Upper lobe of left lung (tissue), 6 donors: ENCODE measurements around the gene THBS2. TPM values are rescaled to one million over a fixed set of nuclear protein-coding genes. Genes with fewer than 3 reads are reported as not detected.
A peak's percentile ranks its signal among the peaks of the same experiment; 100 is the strongest.

ENCODE experiments used
- ATAC-seq, 2 donors: fragments of 200-7000 bp; cut with Tn5 transposase; one replicate each; pipeline ENCODE4 v1.9.1; 2022; ENCODE audit warnings: mild to moderate bottlenecking in 2 of 2, moderate library complexity in 2 of 2; ENCODE audit not compliant: low FRiP score in 2 of 2
- DNase-seq, 2 donors: peaks; one replicate each; pipeline ENCODE4 v3.0.0-alpha.2; 2019 to 2020
- H3K27ac ChIP-seq, 4 donors: fragments of 200-600 bp; sonication (generic); one replicate each; pipeline ENCODE4 v1.5.1; 2016 to 2019
- H3K27me3 ChIP-seq, 4 donors: fragments of 200-600 bp; sonication (generic); one replicate each; pipeline ENCODE4 v1.5.1; 2017 to 2019
- H3K36me3 ChIP-seq, 4 donors: fragments of 200-600 bp; sonication (generic); one replicate each; pipeline ENCODE4 v1.5.1; 2016 to 2019
- H3K4me1 ChIP-seq, 4 donors: fragments of 200-600 bp; sonication (generic); one replicate each; pipeline ENCODE4 v1.5.1; 2018 to 2019
- H3K4me3 ChIP-seq, 4 donors: fragments of 200-600 bp; sonication (generic); one replicate each; pipeline ENCODE4 v1.5.1; 2017 to 2019; ENCODE audit warnings: mild to moderate bottlenecking in 2 of 4, moderate library complexity in 1 of 4
- H3K9me3 ChIP-seq, 4 donors: fragments of 200-600 bp; sonication (generic); one replicate each; pipeline ENCODE4 v1.5.1; 2018 to 2019
- CTCF ChIP-seq, 6 experiments: fragments of 450-650 bp in 4 of 6; fragments of 200-600 bp in 2 of 6; sonication (generic) in 2 of 6; IDR thresholded peaks; one replicate each; pipeline ENCODE4 v1.5.1; 2016 to 2019; ENCODE audit warnings: antibody characterized with exemption in 6 of 6
- EP300 ChIP-seq, 4 donors: sonication (generic); formaldehyde crosslinking; IDR thresholded peaks; one replicate each; pipeline ENCODE4 v1.5.1; 2017; ENCODE audit warnings: antibody characterized with exemption in 4 of 4, control low read depth in 2 of 4
- POLR2A ChIP-seq, 4 donors: fragments of 450-650 bp; IDR thresholded peaks; one replicate each; pipeline ENCODE4 v1.5.1; 2016 to 2017; ENCODE audit warnings: antibody characterized with exemption in 4 of 4, mild to moderate bottlenecking in 2 of 4
- POLR2AphosphoS5 ChIP-seq, 2 donors: sonication (generic); formaldehyde crosslinking; IDR thresholded peaks; one replicate each; pipeline ENCODE4 v1.5.1; 2017; ENCODE audit warnings: antibody characterized with exemption in 2 of 2
- WGBS, 2 donors: methylation state at CpG; one replicate each; pipeline ENCODE4 v1.1.5; 2017 to 2018; 5-methylcytosine and 5-hydroxymethylcytosine counted together
- total RNA-seq, 6 donors: library from RNA; depleted of rRNA in 4 of 6; stranded (reverse); fragments of >200 nt in 4 of 6; gene quantifications; one replicate each; pipeline versions ENCODE4 v1.1.0 to v1.2.1, GENCODE V29; 2016 to 2021
- donor health status: DM: no; HTN: no; CAD: no; lungs with moderate emphysema.
- donor health status: DM: no; HTN: yes; CAD: no; lungs with severe emphysema.

Gene THBS2
- total RNA-seq, 6 donors from 2014 or later = 5.3 to 43.2 (median 17.3) TPM

DNA sequence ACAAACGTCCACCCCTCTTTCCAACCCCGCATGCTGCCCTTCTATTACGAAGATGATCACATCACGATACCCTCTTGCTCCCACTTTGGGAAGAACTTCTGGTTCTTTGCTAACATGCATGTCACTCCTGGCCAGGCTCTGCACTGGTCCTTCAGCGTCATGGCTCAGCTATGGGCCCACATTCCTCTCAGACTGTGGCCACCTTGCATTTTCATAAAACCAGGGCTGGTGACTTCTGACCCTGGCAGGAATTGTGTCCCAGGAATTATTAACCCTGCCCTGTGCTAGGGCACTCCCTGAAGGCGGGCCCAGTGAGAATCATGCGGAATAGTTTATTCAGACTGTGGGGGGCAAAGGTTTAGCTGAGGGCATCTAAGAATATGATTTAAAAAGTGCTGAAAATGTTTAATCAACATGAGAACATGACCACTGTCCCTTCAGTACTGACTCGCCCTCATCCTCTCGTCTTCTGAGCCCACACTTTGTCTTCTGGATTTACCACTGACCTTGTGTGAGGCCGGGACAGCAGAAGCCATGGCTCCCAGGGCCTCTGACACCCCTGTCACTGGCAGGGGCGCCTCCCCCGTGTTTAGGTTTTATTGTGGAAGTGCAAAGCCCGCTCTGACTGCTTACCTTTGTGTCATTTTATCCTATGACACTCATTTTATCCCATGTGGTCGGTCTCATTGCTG lies 38.1 kb upstream of the THBS2 start:
- TF ChIP-seq POLR2A (IDR thresholded peaks at IDR 0.05) (no peak), EP300 (IDR thresholded peaks at IDR 0.05) (no peak), POLR2AphosphoS5 (IDR thresholded peaks at IDR 0.05) (no peak), CTCF (IDR thresholded peaks at IDR 0.05) (no peak)
- no peaks in the 10 kb centered on the region for H3K36me3 ChIP-seq
- H3K4me3 ChIP-seq = no peak overlapping the region
- WGBS, 2 donors = 77% methylated on average over 14 of the region's 14 CpGs
- ATAC-seq (no peak), DNase-seq (peak in 1 of 2 donors; percentile 29)
- H3K4me1 ChIP-seq = peaks cover 0 to 4% (median 0%) of the 10 kb centered on the region in 4 donors
- no peaks in the 10 kb centered on the region for H3K27me3 ChIP-seq
- H3K27ac ChIP-seq = no peak overlapping the region
- H3K9me3 ChIP-seq = no peaks in the 10 kb centered on the region

- no peak for DNase-seq
- no peak for ATAC-seq
- H3K4me3 ChIP-seq = no peak overlapping the region
- no peak for TF ChIP-seq POLR2AphosphoS5 (IDR thresholded peaks at IDR 0.05)
- TF ChIP-seq CTCF (IDR thresholded peaks at IDR 0.05) = no peak
- no peak for TF ChIP-seq EP300 (IDR thresholded peaks at IDR 0.05)
- TF ChIP-seq POLR2A (IDR thresholded peaks at IDR 0.05) = no peak
- H3K27me3 ChIP-seq = no peaks in the 10 kb centered on the region
- no peaks in the 10 kb centered on the region for H3K9me3 ChIP-seq
- H3K4me1 ChIP-seq = peaks cover 0 to 4% (median 0%) of the 10 kb centered on the region in 4 donors
- H3K27ac ChIP-seq = no peak overlapping the region
- H3K36me3 ChIP-seq = no peaks in the 10 kb centered on the region
- 82 to 84% methylated on average over 9 of the region's 9 CpGs for WGBS, 2 donors
These were observed 37.5 kb upstream of the THBS2 start for GRCh38 chr6:169291148-169291547.

- Histone ChIP-seq H3K36me3 (no peaks in the 10 kb centered on the region), H3K4me3 (no peak overlapping the region), H3K27ac (no peak overlapping the region), H3K27me3 (no peaks in the 10 kb centered on the region), H3K4me1 (peaks cover 0 to 4% (median 0%) of the 10 kb centered on the region in 4 donors), H3K9me3 (no peaks in the 10 kb centered on the region)
- no peak for TF ChIP-seq POLR2A (IDR thresholded peaks at IDR 0.05)
- no peak for TF ChIP-seq POLR2AphosphoS5 (IDR thresholded peaks at IDR 0.05)
- no peak for DNase-seq
- ATAC-seq = peak in 1 of 2 donors; percentile 78
- 66 to 68% methylated on average over 18 of the region's 18 CpGs for WGBS, 2 donors
These were observed 36.1 kb upstream of the THBS2 start for GRCh38 chr6:169289619-169290339.

GRCh38 chr6:169289257-169289618 lies 35.6 kb upstream of the THBS2 start:
- H3K27ac ChIP-seq = no peak overlapping the region
- H3K9me3 ChIP-seq = no peaks in the 10 kb centered on the region
- no peak overlapping the region for H3K4me3 ChIP-seq
- H3K36me3 ChIP-seq = no peaks in the 10 kb centered on the region
- DNase-seq (no peak), ATAC-seq (peak in 1 of 2 donors; percentile 77)
- no peaks in the 10 kb centered on the region for H3K27me3 ChIP-seq
- H3K4me1 ChIP-seq = peaks cover 0 to 4% (median 0%) of the 10 kb centered on the region in 4 donors
- TF ChIP-seq EP300 (IDR thresholded peaks at IDR 0.05) = no peak
- no peak for TF ChIP-seq CTCF (IDR thresholded peaks at IDR 0.05)
- no peak for TF ChIP-seq POLR2AphosphoS5 (IDR thresholded peaks at IDR 0.05)
- no peak for TF ChIP-seq POLR2A (IDR thresholded peaks at IDR 0.05)
- 77 to 85% methylated on average over 5 of the region's 5 CpGs for WGBS, 2 donors

DNA sequence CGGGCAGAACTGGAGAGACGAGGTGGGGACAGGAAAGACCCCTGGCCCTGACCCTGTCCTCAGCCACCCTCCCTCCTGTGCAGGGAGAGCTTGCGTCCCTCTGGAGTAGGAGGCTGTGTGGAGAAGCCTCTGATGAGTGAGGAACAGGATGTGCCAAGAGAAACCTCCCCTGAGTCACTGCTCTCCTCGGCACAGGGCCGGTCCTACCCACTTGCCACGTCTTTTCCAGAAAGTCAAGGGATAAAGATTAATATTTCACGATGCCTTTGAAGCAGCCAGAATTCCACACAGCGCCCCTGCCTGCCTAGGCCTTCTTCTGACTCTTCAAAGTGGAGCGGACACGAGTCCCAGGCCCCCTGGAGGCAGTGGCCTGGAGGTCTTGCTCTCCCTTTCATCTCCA lies 34.9 kb upstream of the THBS2 start:
- Histone ChIP-seq H3K4me1 (peaks cover 0 to 4% (median 0%) of the 10 kb centered on the region in 4 donors), H3K4me3 (no peak overlapping the region), H3K27me3 (no peaks in the 10 kb centered on the region), H3K9me3 (no peaks in the 10 kb centered on the region), H3K36me3 (no peaks in the 10 kb centered on the region), H3K27ac (no peak overlapping the region)
- TF ChIP-seq CTCF (IDR thresholded peaks at IDR 0.05) (no peak), EP300 (IDR thresholded peaks at IDR 0.05) (no peak), POLR2AphosphoS5 (IDR thresholded peaks at IDR 0.05) (no peak), POLR2A (IDR thresholded peaks at IDR 0.05) (no peak)
- DNase-seq = no peak
- WGBS, 2 donors = 60 to 82% methylated on average over 8 to 10 of the region's 10 CpGs
- peak in 1 of 2 donors; percentile 50 for ATAC-seq
